ENCODE results near the gene KRT4. TPM values are rescaled to one million over a fixed set of nuclear protein-coding genes. Genes with fewer than 3 reads are reported as not detected.

Gene KRT4
- total RNA-seq, 1 donor from 2014 or later, result not detected

GRCh38 chr12:52768479-52769200, 45.3 kb downstream of the KRT4 start:
- Mint-ChIP-seq H3K27me3 (ENCODE audit: low read depth) (peaks cover 40% of the 10 kb centered on the region), H3K9me3 (peaks cover 3% of the 10 kb centered on the region), H3K4me3 (no peak overlapping the region), H3K4me1 (no peaks in the 10 kb centered on the region), H3K27ac (ENCODE audit: unreplicated experiment) (no peak overlapping the region), H3K36me3 (ENCODE audit: low read depth) (no peaks in the 10 kb centered on the region)
- DNase-seq (ENCODE audit: low read depth, low spot score), result no peak
- TF ChIP-seq, protein P1, sequence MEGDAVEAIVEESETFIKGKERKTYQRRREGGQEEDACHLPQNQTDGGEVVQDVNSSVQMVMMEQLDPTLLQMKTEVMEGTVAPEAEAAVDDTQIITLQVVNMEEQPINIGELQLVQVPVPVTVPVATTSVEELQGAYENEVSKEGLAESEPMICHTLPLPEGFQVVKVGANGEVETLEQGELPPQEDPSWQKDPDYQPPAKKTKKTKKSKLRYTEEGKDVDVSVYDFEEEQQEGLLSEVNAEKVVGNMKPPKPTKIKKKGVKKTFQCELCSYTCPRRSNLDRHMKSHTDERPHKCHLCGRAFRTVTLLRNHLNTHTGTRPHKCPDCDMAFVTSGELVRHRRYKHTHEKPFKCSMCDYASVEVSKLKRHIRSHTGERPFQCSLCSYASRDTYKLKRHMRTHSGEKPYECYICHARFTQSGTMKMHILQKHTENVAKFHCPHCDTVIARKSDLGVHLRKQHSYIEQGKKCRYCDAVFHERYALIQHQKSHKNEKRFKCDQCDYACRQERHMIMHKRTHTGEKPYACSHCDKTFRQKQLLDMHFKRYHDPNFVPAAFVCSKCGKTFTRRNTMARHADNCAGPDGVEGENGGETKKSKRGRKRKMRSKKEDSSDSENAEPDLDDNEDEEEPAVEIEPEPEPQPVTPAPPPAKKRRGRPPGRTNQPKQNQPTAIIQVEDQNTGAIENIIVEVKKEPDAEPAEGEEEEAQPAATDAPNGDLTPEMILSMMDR (conservative IDR thresholded peaks at IDR 0.05), result no peak

DNA sequence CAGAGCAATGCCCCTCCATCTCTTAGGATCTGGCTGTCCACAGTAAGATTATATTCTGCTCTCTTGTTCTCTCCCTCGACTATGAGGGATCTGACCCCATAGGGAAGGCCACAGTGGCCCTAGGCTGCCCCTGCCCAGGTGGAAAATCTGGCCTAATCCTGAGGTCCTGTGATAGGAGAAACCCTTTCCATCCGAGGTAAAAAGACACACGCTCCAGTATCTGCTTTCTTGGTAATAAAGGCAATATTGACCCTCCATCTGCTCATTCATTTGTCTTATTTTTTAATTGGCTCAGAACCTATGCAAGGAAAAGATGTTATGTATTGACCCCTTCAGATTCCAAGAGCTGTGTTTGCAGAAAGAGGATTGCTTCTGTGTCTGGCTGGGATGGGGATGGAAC, 46.5 kb downstream of the KRT4 start:
- Mint-ChIP-seq H3K4me3 (no peak overlapping the region), H3K27ac (ENCODE audit: unreplicated experiment) (no peak overlapping the region), H3K9me3 (peaks cover 3% of the 10 kb centered on the region), H3K27me3 (ENCODE audit: low read depth) (peaks cover 37% of the 10 kb centered on the region), H3K4me1 (no peaks in the 10 kb centered on the region), H3K36me3 (ENCODE audit: low read depth) (no peaks in the 10 kb centered on the region)
- TF ChIP-seq, protein P1 (conservative IDR thresholded peaks at IDR 0.05), result no peak
- DNase-seq (ENCODE audit: low read depth, low spot score), result no peak

DNA sequence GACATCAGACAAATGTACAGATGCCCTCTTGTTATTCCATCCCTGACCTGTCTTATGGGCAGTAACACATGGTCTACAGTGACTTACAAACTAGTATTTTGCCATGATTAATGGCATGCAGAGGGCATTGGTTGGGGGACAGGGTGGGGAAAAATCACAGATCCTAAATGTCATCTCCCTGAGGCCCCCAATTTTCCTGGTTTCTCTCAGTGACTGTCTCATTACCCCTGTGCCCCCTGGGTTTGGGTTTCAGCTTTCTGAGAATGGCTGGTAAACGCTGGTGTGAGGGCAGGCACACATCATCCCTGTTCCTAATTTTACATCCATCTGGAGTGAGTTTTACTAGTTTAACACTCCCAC, 46.9 kb downstream of the KRT4 start:
- DNase-seq (ENCODE audit: low read depth, low spot score), result no peak
- peaks cover 41% of the 10 kb centered on the region for H3K27me3 Mint-ChIP-seq (ENCODE audit: low read depth)
- H3K4me1 Mint-ChIP-seq, result no peaks in the 10 kb centered on the region
- peaks cover 3% of the 10 kb centered on the region for H3K9me3 Mint-ChIP-seq
- H3K4me3 Mint-ChIP-seq, result no peak overlapping the region
- no peaks in the 10 kb centered on the region for H3K36me3 Mint-ChIP-seq (ENCODE audit: low read depth)
- TF ChIP-seq, protein P1 (conservative IDR thresholded peaks at IDR 0.05), result no peak
- no peak overlapping the region for H3K27ac Mint-ChIP-seq (ENCODE audit: unreplicated experiment)

DNA sequence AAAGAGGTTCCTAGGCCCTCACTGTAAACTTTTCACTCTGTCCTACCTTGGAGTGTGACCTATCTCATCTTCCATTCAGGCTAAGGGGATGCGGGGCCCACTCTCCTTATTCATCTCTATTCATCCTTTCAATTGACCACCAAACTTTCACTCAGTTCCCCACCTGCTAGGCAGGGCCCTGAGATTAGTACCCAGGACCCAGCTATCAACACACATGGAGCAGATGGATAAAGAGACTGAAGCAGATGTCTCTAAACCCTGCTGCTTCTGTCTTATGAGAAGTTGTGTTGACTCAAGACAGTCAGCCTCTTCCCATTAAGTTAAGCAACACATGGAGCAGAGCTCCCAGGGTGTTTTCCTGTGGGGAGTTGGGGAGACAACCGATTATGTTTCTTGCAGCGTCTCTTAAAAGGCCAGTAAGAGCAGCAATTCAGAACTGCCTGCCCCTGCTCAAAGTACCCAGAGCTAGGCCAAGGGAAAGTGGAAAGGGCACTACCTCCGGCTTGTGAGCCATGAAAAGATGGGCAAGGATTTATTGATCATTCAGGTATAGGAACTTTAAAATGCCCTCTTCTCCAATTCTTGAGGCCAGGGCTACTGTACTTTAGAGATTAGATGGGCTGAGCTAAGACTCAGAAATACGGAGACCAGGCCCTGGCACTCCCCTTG, 47.4 kb downstream of the KRT4 start:
- Mint-ChIP-seq H3K9me3 (peaks cover 6% of the 10 kb centered on the region), H3K4me3 (no peak overlapping the region), H3K36me3 (ENCODE audit: low read depth) (no peaks in the 10 kb centered on the region), H3K27ac (ENCODE audit: unreplicated experiment) (no peak overlapping the region), H3K27me3 (ENCODE audit: low read depth) (peaks cover 43% of the 10 kb centered on the region), H3K4me1 (no peaks in the 10 kb centered on the region)
- DNase-seq (ENCODE audit: low read depth, low spot score), result no peak
- TF ChIP-seq, protein P1 (conservative IDR thresholded peaks at IDR 0.05), result no peak

GRCh38 chr12:52765702-52766101, 48.2 kb downstream of the KRT4 start:
- Mint-ChIP-seq H3K36me3 (ENCODE audit: low read depth) (no peaks in the 10 kb centered on the region), H3K27me3 (ENCODE audit: low read depth) (peaks cover 41% of the 10 kb centered on the region), H3K27ac (ENCODE audit: unreplicated experiment) (no peak overlapping the region), H3K9me3 (peaks cover 10% of the 10 kb centered on the region), H3K4me3 (no peak overlapping the region), H3K4me1 (no peaks in the 10 kb centered on the region)
- TF ChIP-seq, protein P1 (conservative IDR thresholded peaks at IDR 0.05), result no peak
- DNase-seq (ENCODE audit: low read depth, low spot score), result no peak
